Measurements from ENCODE around the gene UROS. TPM values are rescaled to one million over a fixed set of nuclear protein-coding genes. Genes with fewer than 3 reads are reported as not detected.

UROS gene
- total and polyA plus RNA-seq, 10 donors: 30.3 to 43.8 (median 39.2) TPM

DNA sequence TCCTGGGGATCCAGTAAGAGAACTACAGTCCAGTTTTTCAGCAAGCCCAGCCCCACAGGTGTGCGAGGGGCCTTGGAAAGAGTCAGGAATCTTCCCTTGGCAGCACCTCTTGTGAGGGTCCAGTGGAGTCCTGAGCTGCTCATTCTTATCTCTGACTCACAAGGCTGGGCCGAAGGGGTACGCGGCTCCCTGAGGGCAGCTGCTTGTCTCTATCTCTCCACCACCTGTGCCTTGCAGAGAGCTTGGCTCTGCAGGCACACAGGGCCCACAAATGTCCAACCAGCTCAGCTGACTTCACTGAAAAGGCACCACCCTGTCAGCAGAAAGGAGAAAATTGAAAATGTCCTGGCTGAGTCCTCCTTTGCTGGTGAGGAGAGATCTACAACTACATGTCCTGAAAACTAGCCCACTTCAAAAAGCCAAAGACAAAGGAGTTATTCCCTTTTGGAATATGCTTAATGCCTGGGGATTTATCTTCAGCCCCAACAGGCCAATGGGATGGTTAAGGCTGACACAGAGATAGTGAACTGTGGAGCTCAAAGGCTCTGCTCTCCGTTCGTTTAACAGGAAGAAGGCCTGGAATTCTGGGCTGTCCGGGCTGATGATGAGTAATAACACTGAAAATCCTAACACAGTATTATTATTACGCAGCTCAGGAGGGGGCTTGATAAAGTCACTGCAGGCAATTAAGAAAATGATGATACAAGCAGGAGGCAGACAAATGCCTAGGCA is 23.4 kb downstream of the UROS start:
- Histone ChIP-seq H3K9me3 (no peaks in the 10 kb centered on the region), H3K27ac (no peak overlapping the region), H3K4me1 (no peaks in the 10 kb centered on the region), H3K27me3 (replicated peaks in 1 of 7) (no peaks in the 10 kb centered on the region), H3K4me3 (no peak overlapping the region), H3K36me3 (peaks cover 0 to 100% (median 57%) of the 10 kb centered on the region in 6 donors)
- no peak for DNase-seq
- WGBS, 5 donors: 90 to 95% (median 94%) methylated on average over 8 of the region's 8 CpGs
- TF ChIP-seq POLR2A (IDR thresholded peaks at IDR 0.05) (no peak), POLR2AphosphoS5 (IDR thresholded peaks at IDR 0.05) (no peak)
- TF ChIP-seq, protein P1, sequence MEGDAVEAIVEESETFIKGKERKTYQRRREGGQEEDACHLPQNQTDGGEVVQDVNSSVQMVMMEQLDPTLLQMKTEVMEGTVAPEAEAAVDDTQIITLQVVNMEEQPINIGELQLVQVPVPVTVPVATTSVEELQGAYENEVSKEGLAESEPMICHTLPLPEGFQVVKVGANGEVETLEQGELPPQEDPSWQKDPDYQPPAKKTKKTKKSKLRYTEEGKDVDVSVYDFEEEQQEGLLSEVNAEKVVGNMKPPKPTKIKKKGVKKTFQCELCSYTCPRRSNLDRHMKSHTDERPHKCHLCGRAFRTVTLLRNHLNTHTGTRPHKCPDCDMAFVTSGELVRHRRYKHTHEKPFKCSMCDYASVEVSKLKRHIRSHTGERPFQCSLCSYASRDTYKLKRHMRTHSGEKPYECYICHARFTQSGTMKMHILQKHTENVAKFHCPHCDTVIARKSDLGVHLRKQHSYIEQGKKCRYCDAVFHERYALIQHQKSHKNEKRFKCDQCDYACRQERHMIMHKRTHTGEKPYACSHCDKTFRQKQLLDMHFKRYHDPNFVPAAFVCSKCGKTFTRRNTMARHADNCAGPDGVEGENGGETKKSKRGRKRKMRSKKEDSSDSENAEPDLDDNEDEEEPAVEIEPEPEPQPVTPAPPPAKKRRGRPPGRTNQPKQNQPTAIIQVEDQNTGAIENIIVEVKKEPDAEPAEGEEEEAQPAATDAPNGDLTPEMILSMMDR (IDR thresholded peaks at IDR 0.05 in 8 of 11, conservative IDR thresholded peaks at IDR 0.05 in 3 of 11): no peak
- intact Hi-C loops (cut with DNase I; ENCODE audit: low total_unique reads): no loop called here

- 54 to 77% (median 58%) methylated on average over 5 of the region's 5 CpGs for WGBS, 5 donors
- Histone ChIP-seq H3K27ac (no peak overlapping the region), H3K9me3 (no peaks in the 10 kb centered on the region), H3K36me3 (peaks cover 0 to 100% (median 62%) of the 10 kb centered on the region in 6 donors), H3K4me3 (no peak overlapping the region), H3K4me1 (no peaks in the 10 kb centered on the region), H3K27me3 (replicated peaks in 1 of 7) (no peaks in the 10 kb centered on the region)
- no peak for DNase-seq
- TF ChIP-seq POLR2A (IDR thresholded peaks at IDR 0.05) (no peak), POLR2AphosphoS5 (IDR thresholded peaks at IDR 0.05) (no peak)
- TF ChIP-seq, protein P1 (IDR thresholded peaks at IDR 0.05 in 8 of 11, conservative IDR thresholded peaks at IDR 0.05 in 3 of 11): no peak
- intact Hi-C loops (cut with DNase I; ENCODE audit: low total_unique reads): no loop called here
Measured at GRCh38 chr10:125797994-125798662, 24.9 kb downstream of the UROS start.

DNA sequence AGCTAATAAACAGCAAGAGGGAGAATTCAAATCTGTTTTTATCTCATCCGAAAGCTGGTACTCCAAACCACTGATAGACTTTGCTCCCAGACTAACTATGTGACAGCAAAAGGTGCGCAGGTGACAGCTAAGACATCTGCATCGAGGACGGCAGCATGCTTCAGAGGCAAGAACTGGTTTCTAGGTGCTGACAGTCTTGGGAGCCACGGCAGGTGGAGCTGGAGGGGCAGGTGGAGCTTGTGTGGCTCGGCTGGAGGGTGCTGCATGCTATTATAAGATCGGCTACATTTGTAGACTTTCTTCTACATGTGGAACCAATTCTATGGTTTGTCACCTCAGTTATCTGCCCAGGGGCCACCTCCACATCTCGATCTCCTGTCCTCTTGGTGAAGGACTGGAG is 25.6 kb downstream of the UROS start:
- Histone ChIP-seq H3K27me3 (replicated peaks in 1 of 7) (no peaks in the 10 kb centered on the region), H3K4me3 (no peak overlapping the region), H3K27ac (no peak overlapping the region), H3K4me1 (no peaks in the 10 kb centered on the region), H3K9me3 (no peaks in the 10 kb centered on the region), H3K36me3 (peaks cover 0 to 100% (median 62%) of the 10 kb centered on the region in 6 donors)
- no peak for DNase-seq
- intact Hi-C loops (cut with DNase I; ENCODE audit: low total_unique reads): no loop called here
- WGBS, 5 donors: 85 to 97% (median 94%) methylated on average over 8 of the region's 8 CpGs
- TF ChIP-seq POLR2A (IDR thresholded peaks at IDR 0.05) (no peak), POLR2AphosphoS5 (IDR thresholded peaks at IDR 0.05) (no peak)
- TF ChIP-seq, protein P1 (IDR thresholded peaks at IDR 0.05 in 8 of 11, conservative IDR thresholded peaks at IDR 0.05 in 3 of 11): no peak

- TF ChIP-seq POLR2A (IDR thresholded peaks at IDR 0.05) (no peak), POLR2AphosphoS5 (IDR thresholded peaks at IDR 0.05) (no peak)
- TF ChIP-seq, protein P1 (IDR thresholded peaks at IDR 0.05 in 8 of 11, conservative IDR thresholded peaks at IDR 0.05 in 3 of 11): no peak
- no peaks in the 10 kb centered on the region for H3K27me3 ChIP-seq (replicated peaks in 1 of 7)
- peaks cover 0 to 99% (median 68%) of the 10 kb centered on the region in 6 donors for H3K36me3 ChIP-seq
- H3K4me1 ChIP-seq: no peaks in the 10 kb centered on the region
- intact Hi-C loops (cut with DNase I; ENCODE audit: low total_unique reads): no loop called here
- no peak for DNase-seq
- H3K4me3 ChIP-seq: no peak overlapping the region
- 77 to 86% (median 79%) methylated on average over 8 of the region's 8 CpGs for WGBS, 5 donors
- no peaks in the 10 kb centered on the region for H3K9me3 ChIP-seq
- no peak overlapping the region for H3K27ac ChIP-seq
Measured at GRCh38 chr10:125795637-125796190, 27.3 kb downstream of the UROS start.

All from spleen (tissue), 11 donors.